ENCODE data around the gene ARID4B.
"Not testable (repeated sequence)": the region's sequence is repeated elsewhere in the genome, so short reads cannot be mapped to it uniquely, and the experiment has no call there.

ARID4B gene

GRCh38 chr1:235206533-235207208 lies 121.3 kb downstream of the ARID4B start:
- TF ChIP-seq, protein P1, sequence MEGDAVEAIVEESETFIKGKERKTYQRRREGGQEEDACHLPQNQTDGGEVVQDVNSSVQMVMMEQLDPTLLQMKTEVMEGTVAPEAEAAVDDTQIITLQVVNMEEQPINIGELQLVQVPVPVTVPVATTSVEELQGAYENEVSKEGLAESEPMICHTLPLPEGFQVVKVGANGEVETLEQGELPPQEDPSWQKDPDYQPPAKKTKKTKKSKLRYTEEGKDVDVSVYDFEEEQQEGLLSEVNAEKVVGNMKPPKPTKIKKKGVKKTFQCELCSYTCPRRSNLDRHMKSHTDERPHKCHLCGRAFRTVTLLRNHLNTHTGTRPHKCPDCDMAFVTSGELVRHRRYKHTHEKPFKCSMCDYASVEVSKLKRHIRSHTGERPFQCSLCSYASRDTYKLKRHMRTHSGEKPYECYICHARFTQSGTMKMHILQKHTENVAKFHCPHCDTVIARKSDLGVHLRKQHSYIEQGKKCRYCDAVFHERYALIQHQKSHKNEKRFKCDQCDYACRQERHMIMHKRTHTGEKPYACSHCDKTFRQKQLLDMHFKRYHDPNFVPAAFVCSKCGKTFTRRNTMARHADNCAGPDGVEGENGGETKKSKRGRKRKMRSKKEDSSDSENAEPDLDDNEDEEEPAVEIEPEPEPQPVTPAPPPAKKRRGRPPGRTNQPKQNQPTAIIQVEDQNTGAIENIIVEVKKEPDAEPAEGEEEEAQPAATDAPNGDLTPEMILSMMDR (IDR thresholded peaks at IDR 0.05; ENCODE audit: borderline replicate concordance, insufficient read depth, low read depth, low read length) = no peak
- no peak overlapping the region for H3K4me3 ChIP-seq (ENCODE audit: low read depth, low read length)

DNA sequence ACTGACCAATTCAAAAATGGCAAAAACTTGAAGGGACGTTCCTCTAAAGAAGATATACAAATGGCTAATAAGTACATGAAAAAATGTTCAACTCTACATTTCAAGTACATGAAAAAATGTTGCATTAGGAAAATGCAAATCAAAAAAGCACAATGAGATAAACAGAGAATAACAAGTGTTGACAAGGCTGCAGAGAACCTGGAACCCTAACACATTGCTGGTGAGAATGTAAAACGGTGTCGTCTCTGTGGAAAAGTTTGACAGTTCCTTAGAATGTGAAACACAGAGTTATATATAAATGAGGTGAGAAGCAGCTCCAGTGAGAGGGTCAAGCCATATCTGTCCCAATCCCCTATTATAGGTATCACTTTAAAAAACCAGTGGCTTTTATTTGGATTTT lies 122.3 kb downstream of the ARID4B start:
- H3K4me3 ChIP-seq (ENCODE audit: low read depth, low read length) = no peak overlapping the region
- TF ChIP-seq, protein P1 (IDR thresholded peaks at IDR 0.05; ENCODE audit: borderline replicate concordance, insufficient read depth, low read depth, low read length) = no peak

- H3K4me3 ChIP-seq (ENCODE audit: low read depth, low read length) = no peak overlapping the region
- TF ChIP-seq, protein P1 (IDR thresholded peaks at IDR 0.05; ENCODE audit: borderline replicate concordance, insufficient read depth, low read depth, low read length) = no peak
Measured at GRCh38 chr1:235203428-235203827, 124.6 kb downstream of the ARID4B start.

- H3K4me3 ChIP-seq (ENCODE audit: low read depth, low read length) = not testable (repeated sequence)
Measured at GRCh38 chr1:235202447-235202846, 125.5 kb downstream of the ARID4B start.

DNA sequence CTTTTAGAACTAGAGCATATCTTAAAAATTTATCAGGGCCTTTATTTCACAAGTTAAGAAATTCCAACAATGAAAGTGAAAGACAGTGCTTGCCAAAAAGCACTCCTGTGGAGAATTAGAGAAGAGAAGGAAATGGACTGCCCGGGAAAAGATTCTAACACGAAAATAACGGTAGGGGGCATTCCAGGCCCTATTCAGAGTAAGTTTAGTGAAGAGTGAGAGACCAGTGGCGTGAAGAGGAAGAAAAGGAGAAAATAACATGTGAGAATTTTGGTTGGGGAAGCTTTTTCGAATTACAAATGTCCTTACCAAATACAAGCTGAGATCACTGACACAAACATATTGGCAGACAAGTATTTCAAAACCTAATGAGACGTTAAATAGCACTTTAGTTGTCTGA lies 128.5 kb downstream of the ARID4B start:
- TF ChIP-seq, protein P1 (IDR thresholded peaks at IDR 0.05; ENCODE audit: borderline replicate concordance, insufficient read depth, low read depth, low read length) = 0 out of 2 replicates have a peak, but pooled peaks have one; percentile 12
- H3K4me3 ChIP-seq (ENCODE audit: low read depth, low read length) = no peak overlapping the region

DNA sequence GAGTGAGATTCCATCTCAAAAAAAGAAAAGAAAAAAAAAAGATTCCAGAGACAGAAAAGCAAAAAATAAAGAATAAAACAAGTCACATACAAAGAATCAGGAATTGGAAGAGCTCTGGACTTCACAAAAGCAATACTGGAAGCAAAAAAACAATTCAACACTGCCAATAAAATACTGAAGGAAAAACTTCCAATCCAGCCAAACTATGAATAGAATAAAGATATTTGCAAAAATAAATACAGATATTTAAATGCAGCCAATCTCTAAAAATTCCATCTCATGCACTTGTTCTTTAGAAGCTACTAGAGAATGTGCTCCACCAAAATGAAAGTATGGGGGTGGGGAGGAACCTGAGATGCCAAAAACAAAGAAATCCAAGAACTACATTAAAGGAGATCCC lies 137.5 kb downstream of the ARID4B start:
- TF ChIP-seq, protein P1 (IDR thresholded peaks at IDR 0.05; ENCODE audit: borderline replicate concordance, insufficient read depth, low read depth, low read length) = no peak

GRCh38 chr1:235187316-235187715 lies 140.7 kb downstream of the ARID4B start:
- no peak overlapping the region for H3K4me3 ChIP-seq (ENCODE audit: low read depth, low read length)
- TF ChIP-seq, protein P1 (IDR thresholded peaks at IDR 0.05; ENCODE audit: borderline replicate concordance, insufficient read depth, low read depth, low read length) = no peak

More for the DNA sequence above, 137.5 kb downstream of the ARID4B start:
- no peak overlapping the region for H3K4me3 ChIP-seq (ENCODE audit: low read depth, low read length)
